LNCAP (cell line): ENCODE results near the gene SPATC1L.

Experiments used
- CTCF ChIP-seq: fragments of 450-650 bp; IDR thresholded peaks from 2 replicates; pipeline ENCODE4 v1.5.1; 2017; ENCODE audit warnings: mild to moderate bottlenecking

SPATC1L gene

GRCh38 chr21:46189959-46190490 is 5.8 kb upstream of the SPATC1L start:
- no peak for TF ChIP-seq CTCF

- TF ChIP-seq CTCF = no peak
Observed at GRCh38 chr21:46189213-46189958, 5.1 kb upstream of the SPATC1L start.

GRCh38 chr21:46188226-46189212 is 4.3 kb upstream of the SPATC1L start:
- TF ChIP-seq CTCF = no peak

GRCh38 chr21:46187814-46188213 is 3.6 kb upstream of the SPATC1L start:
- no peak for TF ChIP-seq CTCF

GRCh38 chr21:46187261-46187660 is 3.0 kb upstream of the SPATC1L start:
- no peak for TF ChIP-seq CTCF

- TF ChIP-seq CTCF = no peak
Observed at GRCh38 chr21:46185716-46186115, 1.5 kb upstream of the SPATC1L start.

GRCh38 chr21:46184625-46185555 is 631 bp upstream of the SPATC1L start:
- TF ChIP-seq CTCF = no peak
